GM21528 (cell line): ENCODE data around the gene ST6GALNAC6.
"Not testable (repeated sequence)": the region's sequence is repeated elsewhere in the genome, so short reads cannot be mapped to it uniquely, and the experiment has no call there.

Experiments
- ATAC-seq: cut with Tn5 transposase; IDR thresholded peaks from one replicate; pipeline ENCODE4 v1.9.1; 2021; ENCODE audit warnings: mild to moderate bottlenecking, moderate library complexity; ENCODE audit not compliant: unreplicated experiment, low FRiP score

The ST6GALNAC6 gene

DNA sequence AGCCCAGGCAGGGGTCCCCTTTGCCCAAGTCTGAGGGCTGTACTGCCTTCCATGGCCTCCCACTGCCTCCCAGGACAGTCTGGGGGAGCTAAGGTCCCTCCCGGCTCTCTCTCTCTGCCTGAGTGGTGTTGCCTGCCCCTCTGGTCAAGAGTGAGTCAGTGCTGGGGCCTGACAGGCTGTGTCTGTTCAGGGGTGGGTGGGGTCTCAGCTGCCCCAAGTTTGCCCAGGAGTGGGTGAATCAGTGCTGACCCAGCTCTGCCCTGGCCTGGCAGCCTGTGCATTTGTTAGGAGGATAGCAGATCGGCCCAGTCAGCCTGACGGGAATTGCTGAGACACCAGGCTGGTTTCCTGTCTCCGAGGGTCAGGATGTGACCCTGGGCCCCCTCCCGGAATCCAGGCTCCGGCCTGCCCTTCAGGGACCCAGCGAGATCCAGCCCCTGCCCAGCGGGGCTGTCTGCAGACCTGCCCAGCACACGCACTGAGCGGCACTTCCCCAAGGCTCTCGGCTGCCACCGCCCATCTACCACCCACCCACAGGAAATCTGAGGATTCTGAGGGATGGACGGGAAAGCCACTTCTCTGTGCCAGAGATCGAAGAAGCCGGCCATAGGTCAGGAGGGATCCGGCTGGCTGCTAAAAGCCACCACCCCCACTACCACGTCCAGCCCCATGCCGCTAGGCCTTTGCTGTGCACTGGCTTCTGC, 60.9 kb downstream of the ST6GALNAC6 start:
- ATAC-seq = no peak

DNA sequence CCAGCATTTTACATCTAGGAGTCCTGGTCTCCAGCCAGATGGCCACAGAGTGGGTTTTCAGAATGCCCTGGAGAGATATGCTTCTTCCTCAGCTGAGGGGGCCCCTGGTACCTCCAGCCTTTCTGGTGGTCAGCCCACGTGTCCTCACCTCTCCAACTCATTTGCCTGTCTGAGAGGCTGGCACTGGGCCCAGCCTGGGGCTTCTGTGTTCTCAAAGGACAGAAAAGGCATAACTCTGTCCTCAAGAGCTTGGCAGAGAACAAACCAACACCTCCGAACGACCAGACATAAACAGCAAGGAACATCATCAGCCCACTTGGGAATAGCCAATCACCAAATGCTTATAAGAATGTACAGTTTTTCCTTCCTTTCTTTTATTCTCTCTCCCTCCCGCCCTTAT, 62.1 kb downstream of the ST6GALNAC6 start:
- no peak for ATAC-seq

DNA sequence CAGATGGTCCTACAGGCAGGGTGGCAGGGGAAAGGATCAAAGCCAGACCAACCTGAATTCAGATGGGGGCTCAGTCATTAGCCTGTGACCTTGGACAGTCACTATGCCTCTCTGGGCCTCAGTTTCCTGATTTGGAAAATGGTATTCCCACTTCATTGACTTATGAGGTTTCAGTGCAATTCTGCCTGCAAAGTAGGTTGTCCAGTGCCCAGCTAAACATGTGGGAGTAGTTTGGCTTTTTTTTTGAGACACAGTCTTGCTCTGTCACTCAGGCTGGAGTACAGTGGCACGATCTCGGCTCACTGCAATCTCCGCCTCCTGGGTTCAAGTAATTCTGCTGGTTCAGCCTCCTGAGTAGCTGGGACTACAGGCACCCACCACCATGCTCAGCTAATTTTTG, 62.8 kb downstream of the ST6GALNAC6 start:
- not testable (repeated sequence) for ATAC-seq

DNA sequence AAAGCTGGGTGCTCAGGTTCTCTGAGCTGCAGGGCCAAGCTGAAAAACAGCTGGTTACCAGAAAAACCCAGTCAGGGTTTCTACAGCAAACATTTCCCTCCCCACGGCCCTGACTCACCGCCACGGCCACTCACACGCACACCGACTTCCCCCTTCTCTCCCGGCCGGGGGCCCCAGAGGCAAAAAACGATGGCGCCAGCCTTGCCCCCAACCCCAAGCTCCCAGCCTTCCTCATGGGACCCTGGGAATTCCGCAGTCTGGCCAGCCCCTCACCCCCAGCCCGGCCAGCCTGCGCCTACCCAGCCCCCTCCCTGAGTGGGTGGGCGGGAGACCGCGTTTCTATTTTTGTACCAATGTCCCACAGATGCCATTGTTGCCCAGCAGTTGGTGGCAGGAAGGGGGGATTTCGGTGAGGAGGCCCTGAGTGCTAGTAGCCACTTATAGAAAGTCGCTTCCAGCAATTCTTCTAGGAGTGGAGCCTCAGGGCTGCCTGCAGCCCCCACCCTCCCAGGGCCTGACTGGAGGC, 63.3 kb downstream of the ST6GALNAC6 start:
- ATAC-seq = no peak
